ENCODE measurements around the gene HIGD1A. TPM values are rescaled to one million over a fixed set of nuclear protein-coding genes. Genes with fewer than 3 reads are reported as not detected.

HIGD1A gene
- polyA plus RNA-seq, 1 donor (not counting 4 experiments of a cell fraction or from before 2014, with no cell fraction given): 443 TPM

- Histone ChIP-seq H3K9ac (ENCODE audit: control insufficient read depth, extremely low read depth, insufficient read depth, low read length) (no peak overlapping the region), H3K4me3 (ENCODE audit: control insufficient read depth in 2 of 3, extremely low read depth in 1 of 3, insufficient read depth in 2 of 3, low read depth in 1 of 3, low read length in 3 of 3) (no peak overlapping the region), H3K27me3 (ENCODE audit: control insufficient read depth, extremely low read depth, insufficient read depth, low read length) (no peaks in the 10 kb centered on the region), H3K9me1 (ENCODE audit: control insufficient read depth, extremely low read depth, insufficient read depth, low read length) (no peaks in the 10 kb centered on the region), H4K20me1 (ENCODE audit: control insufficient read depth, extremely low read depth, insufficient read depth, low read length) (no peaks in the 10 kb centered on the region), H3K4me2 (ENCODE audit: control insufficient read depth, extremely low read depth, insufficient read depth, low read depth, low read length) (no peak overlapping the region), H3K36me3 (ENCODE audit: control insufficient read depth in 2 of 2, extremely low read depth in 1 of 2, insufficient read depth in 2 of 2, low read length in 2 of 2) (no peaks in the 10 kb centered on the region), H3K79me2 (ENCODE audit: control insufficient read depth, insufficient read depth, low read length) (no peaks in the 10 kb centered on the region), H2AFZ (ENCODE audit: control insufficient read depth, low read length) (no peak overlapping the region), H3K4me1 (ENCODE audit: control insufficient read depth, extremely low read depth, insufficient read depth, low read length) (no peaks in the 10 kb centered on the region), H3K27ac (ENCODE audit: control insufficient read depth, insufficient read depth, low read length) (no peak overlapping the region), H3K9me3 (ENCODE audit: control insufficient read depth, low read depth, low read length) (no peaks in the 10 kb centered on the region)
- TF ChIP-seq EZH2 (IDR thresholded peaks at IDR 0.05; ENCODE audit: low read length): no peak
- TF ChIP-seq CTCF (optimal IDR thresholded peaks at IDR 0.05 in 1 of 3, IDR thresholded peaks at IDR 0.05 in 1 of 3, conservative IDR thresholded peaks at IDR 0.05 in 1 of 3; ENCODE audit: extremely low read depth in 1 of 3, insufficient read depth in 2 of 3, low read length in 3 of 3): no peak
- FAIRE-seq (no peak), DNase-seq (ENCODE audit: low read depth, low spot score) (no peak)
- dilution Hi-C loops (cut with MboI; ENCODE audit: extremely low pct_ligation_motif_present, low sequenced_read_pairs): no loop called here
Measured at GRCh38 chr3:42851228-42851834, 47.0 kb upstream of the HIGD1A start.

DNA sequence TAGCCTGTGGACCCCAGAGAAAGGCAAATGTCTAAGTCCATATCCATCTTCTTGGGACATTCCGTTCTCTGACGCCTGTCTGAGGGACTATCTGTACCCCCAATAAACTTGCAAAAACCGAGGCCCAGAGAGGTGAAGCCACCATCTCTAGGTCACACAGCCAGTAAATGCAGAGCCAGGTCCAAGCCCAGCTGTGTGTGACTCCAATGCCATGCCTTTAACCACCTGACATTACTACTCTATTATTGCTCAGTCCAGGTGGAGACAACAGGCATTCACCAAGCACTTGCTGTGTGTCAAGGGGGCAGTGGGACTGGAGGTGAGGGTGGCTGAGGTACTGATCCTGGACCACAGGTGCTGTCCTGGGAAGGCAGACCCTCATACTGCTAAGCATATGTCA is 46.0 kb upstream of the HIGD1A start:
- Histone ChIP-seq H3K9me3 (ENCODE audit: control insufficient read depth, low read depth, low read length) (no peaks in the 10 kb centered on the region), H3K4me3 (ENCODE audit: control insufficient read depth in 2 of 3, extremely low read depth in 1 of 3, insufficient read depth in 2 of 3, low read depth in 1 of 3, low read length in 3 of 3) (no peak overlapping the region), H3K79me2 (ENCODE audit: control insufficient read depth, insufficient read depth, low read length) (no peaks in the 10 kb centered on the region), H3K36me3 (ENCODE audit: control insufficient read depth in 2 of 2, extremely low read depth in 1 of 2, insufficient read depth in 2 of 2, low read length in 2 of 2) (no peaks in the 10 kb centered on the region), H3K4me1 (ENCODE audit: control insufficient read depth, extremely low read depth, insufficient read depth, low read length) (no peaks in the 10 kb centered on the region), H3K27me3 (ENCODE audit: control insufficient read depth, extremely low read depth, insufficient read depth, low read length) (peaks cover 3% of the 10 kb centered on the region), H3K9me1 (ENCODE audit: control insufficient read depth, extremely low read depth, insufficient read depth, low read length) (no peaks in the 10 kb centered on the region), H3K27ac (ENCODE audit: control insufficient read depth, insufficient read depth, low read length) (no peak overlapping the region), H3K4me2 (ENCODE audit: control insufficient read depth, extremely low read depth, insufficient read depth, low read depth, low read length) (no peak overlapping the region), H2AFZ (ENCODE audit: control insufficient read depth, low read length) (no peak overlapping the region), H4K20me1 (ENCODE audit: control insufficient read depth, extremely low read depth, insufficient read depth, low read length) (no peaks in the 10 kb centered on the region), H3K9ac (ENCODE audit: control insufficient read depth, extremely low read depth, insufficient read depth, low read length) (no peak overlapping the region)
- FAIRE-seq (no peak), DNase-seq (ENCODE audit: low read depth, low spot score) (no peak)
- TF ChIP-seq CTCF (optimal IDR thresholded peaks at IDR 0.05 in 1 of 3, IDR thresholded peaks at IDR 0.05 in 1 of 3, conservative IDR thresholded peaks at IDR 0.05 in 1 of 3; ENCODE audit: extremely low read depth in 1 of 3, insufficient read depth in 2 of 3, low read length in 3 of 3) (no peak), EZH2 (IDR thresholded peaks at IDR 0.05; ENCODE audit: low read length) (no peak)
- dilution Hi-C loops (cut with MboI; ENCODE audit: extremely low pct_ligation_motif_present, low sequenced_read_pairs): no loop called here
